ENCODE results near the gene SYS1. TPM values are rescaled to one million over a fixed set of nuclear protein-coding genes. Genes with fewer than 3 reads are reported as not detected.

The SYS1 gene
- total and polyA plus RNA-seq, 2 of the 8 experiments (the other 6 are each of a cell fraction or from before 2014, with no cell fraction given), result 19.6 to 50.8 TPM

- Histone ChIP-seq H3K4me2 (ENCODE audit: insufficient read depth in 1 of 2, low read depth in 2 of 2, low read length in 2 of 2) (peak overlapping the region; percentile 15 to 29; a peak in 2 of 4 replicates), H4K8ac (ENCODE audit: extremely low read depth, insufficient read depth, low read length) (no peak overlapping the region), H3K4me1 (replicated peaks in 1 of 4; ENCODE audit: control insufficient read depth in 3 of 4, insufficient read depth in 4 of 4, low read length in 3 of 4) (peaks cover 18 to 51% (median 34%) of the 10 kb centered on the region in 4 experiments), H3K79me1 (ENCODE audit: low read depth, low read length) (peaks cover 24% of the 10 kb centered on the region), H3K4me3 (ENCODE audit: extremely low read depth in 1 of 4, insufficient read depth in 2 of 4, low read depth in 3 of 4, low read length in 4 of 4) (no peak overlapping the region), H3K9me3 (ENCODE audit: insufficient read depth in 2 of 2, low read depth in 1 of 2, low read length in 1 of 2) (no peaks in the 10 kb centered on the region), H2BK5ac (ENCODE audit: low read depth, low read length) (peak overlapping the region; percentile 56; the same call in 1 of the 2 replicates), H3K18ac (ENCODE audit: extremely low read depth, low read length) (peak overlapping the region; percentile 44), H3K23me2 (ENCODE audit: low read depth, low read length) (no peaks in the 10 kb centered on the region), H3K56ac (replicated peaks; ENCODE audit: insufficient read length, low read depth, low read length) (no peak overlapping the region), H2BK12ac (ENCODE audit: low read depth, low read length) (peak overlapping the region; percentile 63; the same call in 1 of the 2 replicates), H2BK120ac (replicated peaks; ENCODE audit: low read depth, low read length) (peak overlapping the region; percentile 44), H3K4ac (replicated peaks; ENCODE audit: insufficient read length, low read depth, low read length) (no peak overlapping the region), H3K23ac (ENCODE audit: insufficient read length) (no peak overlapping the region), H3K27ac (ENCODE audit: low read depth, low read length) (peak overlapping the region; percentile 30; the same call in 1 of the 2 replicates), H2BK15ac (ENCODE audit: low read length) (peak overlapping the region; percentile 90), H2AFZ (ENCODE audit: low read length) (no peak overlapping the region), H4K5ac (ENCODE audit: insufficient read length, low read depth, low read length) (no peak overlapping the region), H2AK5ac (ENCODE audit: low read depth, low read length) (peak overlapping the region; percentile 65; the same call in 1 of the 2 replicates), H3K9ac (replicated peaks in 1 of 4; ENCODE audit: extremely low read depth in 1 of 4, low read depth in 3 of 4, low read length in 3 of 4) (no peak overlapping the region), H4K91ac (replicated peaks; ENCODE audit: insufficient read length, low read length) (no peak overlapping the region), H3K27me3 (replicated peaks in 1 of 4; ENCODE audit: control insufficient read depth in 3 of 4, extremely low read depth in 1 of 4, insufficient read depth in 3 of 4, low read length in 3 of 4) (no peaks in the 10 kb centered on the region), H3K14ac (ENCODE audit: insufficient read length) (no peak overlapping the region), H4K20me1 (replicated peaks in 1 of 2; ENCODE audit: control insufficient read depth in 1 of 2, insufficient read depth in 2 of 2, low read length in 2 of 2) (peaks cover 0 to 2% of the 10 kb centered on the region in 2 experiments), H3K36me3 (ENCODE audit: control insufficient read depth in 2 of 4, insufficient read depth in 4 of 4, low read length in 3 of 4) (peaks cover 0 to 6% (median 0%) of the 10 kb centered on the region in 4 experiments; a peak in 3 of 8 replicates), H2BK20ac (ENCODE audit: low read length) (0 out of 2 replicates have a peak overlapping the region, but pooled peaks have one; percentile 69), H3K79me2 (ENCODE audit: control insufficient read depth in 1 of 2, insufficient read depth in 2 of 2, low read length in 2 of 2) (peaks cover 0 to 74% of the 10 kb centered on the region in 2 experiments; a peak in 3 of 4 replicates)
- CTCF ChIA-PET (ENCODE audit: partially characterized antibody), result interaction anchor here (0.7 to 5.0 kb wide), 6 partner anchors 15 to 35 kb away, joined by 3 to 44 read pairs (median 4); partner anchors contain the start of gene SYS1
- 77% methylated on average over 11 of the region's 11 CpGs; no CpG with 5 or more reads in 1 of the 2 experiments for WGBS, 2 experiments (ENCODE audit: extremely low coverage in 1 of 2, insufficient coverage in 1 of 2, insufficient read length in 1 of 2, insufficient replicate concordance in 2 of 2, low coverage in 1 of 2, low lambda C conversion rate in 2 of 2, missing lambda C conversion rate in 1 of 2)
- no peak for DNase-seq (ENCODE audit: low read depth in 1 of 2, low spot score in 2 of 2)
- POLR2A ChIA-PET (ENCODE audit: partially characterized antibody), result interaction anchor here (0.8 to 8.1 kb wide), 9 partner anchors 10 to 78 kb away, joined by 3 to 60 read pairs (median 4); partner anchors contain the start of genes DBNDD2, PIGT and SDC4
- no peak for FAIRE-seq
- TF ChIP-seq YY1 (IDR thresholded peaks at IDR 0.05; ENCODE audit: low read depth, low read length) (no peak), SP1 (IDR thresholded peaks at IDR 0.05; ENCODE audit: low read depth, low read length) (no peak), SRF (IDR thresholded peaks at IDR 0.05; ENCODE audit: low read depth, low read length) (no peak), KDM5A (IDR thresholded peaks at IDR 0.05; ENCODE audit: low read length) (no peak), TEAD4 (IDR thresholded peaks at IDR 0.05; ENCODE audit: low read depth, low read length) (no peak), POU5F1 (IDR thresholded peaks at IDR 0.05; ENCODE audit: low read depth, low read length) (no peak), SP2 (IDR thresholded peaks at IDR 0.05; ENCODE audit: low read length) (no peak), JUN (IDR thresholded peaks at IDR 0.05; ENCODE audit: low read depth, low read length) (no peak), CHD2 (IDR thresholded peaks at IDR 0.05; ENCODE audit: low read length) (no peak), RBBP5 (IDR thresholded peaks at IDR 0.05; ENCODE audit: borderline replicate concordance, low read depth, low read length) (no peak), POLR2A (IDR thresholded peaks at IDR 0.05; ENCODE audit: control extremely low read depth in 1 of 2, low read depth in 2 of 2, low read length in 2 of 2) (no peak), TCF12 (IDR thresholded peaks at IDR 0.05; ENCODE audit: low read depth, low read length) (no peak), TBP (IDR thresholded peaks at IDR 0.05; ENCODE audit: low read depth, low read length) (no peak)
These were observed 24.6 kb upstream of the SYS1 start for GRCh38 chr20:45338121-45339030.

Measured in H1 (cell line).